Osteocyte (in vitro differentiated cells): ENCODE data around the gene ENG. TPM values are rescaled to one million over a fixed set of nuclear protein-coding genes. Genes with fewer than 3 reads are reported as not detected.

Experiments
- DNase-seq: peaks from one replicate; pipeline ENCODE4 v3.0.0; 2021; ENCODE audit warnings: mixed read lengths; ENCODE audit not compliant: unreplicated experiment; ENCODE audit errors: extremely low spot score
- H3K27ac Mint-ChIP-seq: one replicate; pipeline ENCODE4 v1.8.0; 2021; ENCODE audit warnings: mild to moderate bottlenecking, mixed read lengths; ENCODE audit not compliant: unreplicated experiment
- H3K27me3 Mint-ChIP-seq: one replicate; pipeline ENCODE4 v1.8.0; 2021; ENCODE audit warnings: mixed read lengths; ENCODE audit not compliant: unreplicated experiment
- H3K36me3 Mint-ChIP-seq: one replicate; pipeline ENCODE4 v1.8.0; 2021; ENCODE audit warnings: mixed read lengths; ENCODE audit not compliant: unreplicated experiment
- H3K4me1 Mint-ChIP-seq: one replicate; pipeline ENCODE4 v1.8.0; 2021; ENCODE audit warnings: mixed read lengths; ENCODE audit not compliant: unreplicated experiment
- H3K4me3 Mint-ChIP-seq: one replicate; pipeline ENCODE4 v1.8.0; 2021; ENCODE audit warnings: mild to moderate bottlenecking, moderate library complexity, mixed read lengths; ENCODE audit not compliant: unreplicated experiment
- H3K9me3 Mint-ChIP-seq: one replicate; pipeline ENCODE4 v1.8.0; 2021; ENCODE audit warnings: mixed read lengths; ENCODE audit not compliant: unreplicated experiment
- total RNA-seq: library from RNA; stranded (reverse); gene quantifications from 2 replicates; pipeline ENCODE4 v1.2.1, GENCODE V29; 2021
- TF ChIP-seq, protein P1 (sequence below): fragments of 200-600 bp; sonication (generic); IDR thresholded peaks from 2 replicates; pipeline ENCODE4 v1.5.0; 2021; ENCODE audit warnings: antibody characterized with exemption, mild to moderate bottlenecking, moderate library complexity

The ENG gene
- total RNA-seq, 1 donor from 2014 or later: 143 TPM

GRCh38 chr9:127825319-127826051, 29.0 kb downstream of the ENG start:
- H3K27me3 Mint-ChIP-seq: no peaks in the 10 kb centered on the region
- H3K36me3 Mint-ChIP-seq: peaks cover 23% of the 10 kb centered on the region
- TF ChIP-seq, protein P1, sequence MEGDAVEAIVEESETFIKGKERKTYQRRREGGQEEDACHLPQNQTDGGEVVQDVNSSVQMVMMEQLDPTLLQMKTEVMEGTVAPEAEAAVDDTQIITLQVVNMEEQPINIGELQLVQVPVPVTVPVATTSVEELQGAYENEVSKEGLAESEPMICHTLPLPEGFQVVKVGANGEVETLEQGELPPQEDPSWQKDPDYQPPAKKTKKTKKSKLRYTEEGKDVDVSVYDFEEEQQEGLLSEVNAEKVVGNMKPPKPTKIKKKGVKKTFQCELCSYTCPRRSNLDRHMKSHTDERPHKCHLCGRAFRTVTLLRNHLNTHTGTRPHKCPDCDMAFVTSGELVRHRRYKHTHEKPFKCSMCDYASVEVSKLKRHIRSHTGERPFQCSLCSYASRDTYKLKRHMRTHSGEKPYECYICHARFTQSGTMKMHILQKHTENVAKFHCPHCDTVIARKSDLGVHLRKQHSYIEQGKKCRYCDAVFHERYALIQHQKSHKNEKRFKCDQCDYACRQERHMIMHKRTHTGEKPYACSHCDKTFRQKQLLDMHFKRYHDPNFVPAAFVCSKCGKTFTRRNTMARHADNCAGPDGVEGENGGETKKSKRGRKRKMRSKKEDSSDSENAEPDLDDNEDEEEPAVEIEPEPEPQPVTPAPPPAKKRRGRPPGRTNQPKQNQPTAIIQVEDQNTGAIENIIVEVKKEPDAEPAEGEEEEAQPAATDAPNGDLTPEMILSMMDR: peak; percentile 41
- DNase-seq: no peak
- H3K4me1 Mint-ChIP-seq: peaks cover 22% of the 10 kb centered on the region
- peak overlapping the region; percentile 41 for H3K27ac Mint-ChIP-seq
- H3K4me3 Mint-ChIP-seq: no peak overlapping the region
- H3K9me3 Mint-ChIP-seq: no peaks in the 10 kb centered on the region

GRCh38 chr9:127822108-127822507, 32.4 kb downstream of the ENG start:
- Mint-ChIP-seq H3K4me3 (no peak overlapping the region), H3K4me1 (peaks cover 3% of the 10 kb centered on the region), H3K27me3 (no peaks in the 10 kb centered on the region), H3K36me3 (peaks cover 20% of the 10 kb centered on the region), H3K9me3 (no peaks in the 10 kb centered on the region), H3K27ac (no peak overlapping the region)
- no peak for DNase-seq
- TF ChIP-seq, protein P1: no peak

GRCh38 chr9:127818574-127818973, 35.9 kb downstream of the ENG start:
- Mint-ChIP-seq H3K9me3 (no peaks in the 10 kb centered on the region), H3K36me3 (peaks cover 13% of the 10 kb centered on the region), H3K4me3 (no peak overlapping the region), H3K4me1 (no peaks in the 10 kb centered on the region), H3K27ac (no peak overlapping the region), H3K27me3 (no peaks in the 10 kb centered on the region)
- TF ChIP-seq, protein P1: no peak
- DNase-seq: no peak

- Mint-ChIP-seq H3K9me3 (no peaks in the 10 kb centered on the region), H3K27me3 (no peaks in the 10 kb centered on the region), H3K4me3 (no peak overlapping the region), H3K4me1 (no peaks in the 10 kb centered on the region), H3K27ac (peak overlapping the region; percentile 28), H3K36me3 (peaks cover 13% of the 10 kb centered on the region)
- DNase-seq: no peak
- TF ChIP-seq, protein P1: no peak
Measured at GRCh38 chr9:127817881-127818434, 36.5 kb downstream of the ENG start.

- Mint-ChIP-seq H3K4me3 (no peak overlapping the region), H3K27ac (no peak overlapping the region), H3K27me3 (no peaks in the 10 kb centered on the region), H3K9me3 (no peaks in the 10 kb centered on the region), H3K36me3 (peaks cover 13% of the 10 kb centered on the region), H3K4me1 (no peaks in the 10 kb centered on the region)
- no peak for DNase-seq
- TF ChIP-seq, protein P1: no peak
Measured at GRCh38 chr9:127816728-127817127, 37.7 kb downstream of the ENG start.
